ENCODE data around the gene CAV1.

GRCh38 chr7:116496653-116497052, 28.2 kb upstream of the CAV1 start:
- TF ChIP-seq CTCF (optimal IDR thresholded peaks at IDR 0.05 in 1 of 3, IDR thresholded peaks at IDR 0.05 in 1 of 3, conservative IDR thresholded peaks at IDR 0.05 in 1 of 3; ENCODE audit: extremely low read depth in 1 of 3, insufficient read depth in 2 of 3, low read length in 3 of 3): no peak
- no peak for TF ChIP-seq EZH2 (IDR thresholded peaks at IDR 0.05; ENCODE audit: low read length)
